Endometrium (tissue), 2 donors: ENCODE measurements around the gene L1CAM.
"Not testable (repeated sequence)": the region's sequence is repeated elsewhere in the genome, so short reads cannot be mapped to it uniquely, and the experiment has no call there.

Source experiments
- FAIRE-seq: peaks from 2 replicates; lab custom pipeline; 2012; peaks lifted over from hg19 to GRCh38; lab: Jason Lieb, UNC
- donor health status: control.
- donor health status: control.

Gene L1CAM

DNA sequence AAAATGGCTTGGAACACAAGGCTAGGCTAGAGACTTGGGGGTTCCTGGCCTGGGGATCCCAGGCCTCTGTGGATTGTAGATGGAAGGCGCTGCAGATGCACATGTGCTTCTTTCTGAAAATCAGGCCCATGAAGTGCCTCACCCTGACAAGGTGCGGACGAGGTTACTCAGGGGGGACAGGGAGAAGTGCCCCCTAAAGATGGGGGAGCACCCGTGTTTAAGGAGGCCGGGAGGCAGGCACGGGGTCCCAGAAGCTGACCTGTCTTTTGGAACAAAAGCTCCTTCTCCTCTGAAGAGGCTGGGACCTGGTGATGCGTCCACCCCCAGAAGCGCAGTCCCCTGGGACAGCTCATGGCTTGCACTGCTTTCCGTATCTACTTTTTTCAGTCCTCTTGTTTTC, 58.1 kb downstream of the L1CAM start:
- FAIRE-seq: no peak

DNA sequence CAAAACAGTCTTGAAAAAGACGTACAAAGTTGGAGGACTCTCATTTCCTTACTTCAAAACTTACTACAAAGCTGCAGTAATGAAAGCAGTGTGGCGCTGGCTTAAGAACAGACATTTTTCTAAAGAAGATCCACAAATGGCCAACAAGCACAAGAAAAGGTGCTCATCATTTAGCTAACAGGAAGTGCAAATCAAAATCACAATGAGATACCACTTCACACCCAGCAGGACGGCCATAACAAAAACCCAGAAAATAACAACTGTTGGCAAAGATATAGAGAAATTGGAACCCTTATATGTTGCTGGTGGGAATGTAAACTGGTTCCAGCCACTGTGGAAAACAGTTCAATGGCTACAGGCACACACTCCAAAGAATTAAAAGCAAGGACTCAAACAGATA, 59.0 kb downstream of the L1CAM start:
- no peak for FAIRE-seq

DNA sequence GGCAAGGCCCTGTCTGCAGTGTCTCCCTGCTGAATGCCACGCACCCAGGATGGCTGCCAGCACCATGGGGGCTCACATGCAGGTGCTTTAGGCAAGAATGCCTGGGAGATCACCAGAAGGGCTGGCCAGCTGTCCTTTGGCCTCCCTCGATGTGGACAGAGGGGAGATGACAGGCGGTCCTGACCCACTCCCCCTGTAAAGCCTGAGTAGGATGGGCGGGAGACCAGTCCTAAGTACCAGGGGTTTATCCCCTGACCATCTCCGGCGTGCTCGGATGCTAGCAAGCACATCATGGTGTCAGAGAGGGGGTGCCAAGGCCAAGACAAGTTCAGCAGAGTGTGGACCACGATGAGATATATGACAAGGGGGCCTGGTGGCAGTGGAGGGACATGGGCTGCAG, 60.9 kb downstream of the L1CAM start:
- no peak for FAIRE-seq

DNA sequence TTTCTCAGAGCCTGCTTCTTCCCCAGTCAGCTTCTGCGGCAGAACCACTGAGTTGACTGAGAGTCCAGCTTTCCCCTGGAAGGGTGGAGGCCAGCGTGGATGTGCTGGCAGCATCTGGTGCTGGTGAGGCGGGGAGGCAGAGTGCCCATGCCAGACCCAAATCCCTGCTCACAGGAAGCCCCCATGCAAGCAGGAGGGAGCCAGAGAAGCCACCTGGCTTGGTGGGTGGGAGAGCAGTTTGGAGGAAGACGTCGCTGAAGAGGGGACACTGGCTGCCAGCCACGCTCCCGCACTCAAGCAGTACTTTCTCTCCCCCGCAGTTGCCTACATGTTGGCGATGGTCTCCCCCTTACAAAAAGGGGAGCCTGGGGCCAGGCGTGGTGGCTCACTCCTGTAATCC, 61.6 kb downstream of the L1CAM start:
- FAIRE-seq: no peak

DNA sequence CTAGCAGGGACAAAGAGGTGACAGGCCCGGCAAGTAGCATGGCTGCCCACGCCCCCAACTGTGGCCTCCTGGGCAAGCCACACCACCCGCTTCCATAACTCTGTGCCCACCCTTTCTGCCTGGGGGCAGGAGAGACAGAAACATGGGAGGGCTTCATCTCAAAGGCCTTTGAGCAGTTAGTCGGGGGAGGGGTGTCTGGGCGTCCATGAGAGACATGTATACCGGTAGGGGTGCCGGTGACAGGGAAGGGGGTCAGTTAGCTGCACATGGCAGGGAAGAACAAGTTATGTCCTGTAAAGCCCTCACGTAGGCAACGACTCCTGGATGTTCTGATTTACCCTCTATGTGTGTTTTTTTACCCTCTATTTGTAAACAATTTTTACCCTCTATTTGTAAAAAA, 64.9 kb downstream of the L1CAM start:
- FAIRE-seq: no peak

DNA sequence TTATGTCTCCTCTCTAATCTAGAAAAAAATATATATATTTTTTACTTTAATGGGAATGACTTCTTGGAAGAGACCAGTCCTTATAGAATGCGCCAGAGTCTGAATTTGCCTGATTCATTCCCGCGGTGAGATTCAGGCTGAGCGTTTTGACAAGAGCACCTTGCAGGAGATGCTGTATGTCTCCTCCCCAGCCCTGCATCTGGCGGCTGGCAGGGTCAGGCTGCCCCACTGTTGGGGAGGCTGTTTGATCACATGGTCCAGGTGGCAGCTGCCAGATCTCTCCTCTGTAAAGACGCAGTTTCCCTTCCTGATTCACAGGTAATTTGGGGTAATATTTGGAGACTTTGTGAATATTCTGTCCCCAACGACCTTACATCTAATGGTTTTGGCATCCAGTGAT, 65.4 kb downstream of the L1CAM start:
- no peak for FAIRE-seq

DNA sequence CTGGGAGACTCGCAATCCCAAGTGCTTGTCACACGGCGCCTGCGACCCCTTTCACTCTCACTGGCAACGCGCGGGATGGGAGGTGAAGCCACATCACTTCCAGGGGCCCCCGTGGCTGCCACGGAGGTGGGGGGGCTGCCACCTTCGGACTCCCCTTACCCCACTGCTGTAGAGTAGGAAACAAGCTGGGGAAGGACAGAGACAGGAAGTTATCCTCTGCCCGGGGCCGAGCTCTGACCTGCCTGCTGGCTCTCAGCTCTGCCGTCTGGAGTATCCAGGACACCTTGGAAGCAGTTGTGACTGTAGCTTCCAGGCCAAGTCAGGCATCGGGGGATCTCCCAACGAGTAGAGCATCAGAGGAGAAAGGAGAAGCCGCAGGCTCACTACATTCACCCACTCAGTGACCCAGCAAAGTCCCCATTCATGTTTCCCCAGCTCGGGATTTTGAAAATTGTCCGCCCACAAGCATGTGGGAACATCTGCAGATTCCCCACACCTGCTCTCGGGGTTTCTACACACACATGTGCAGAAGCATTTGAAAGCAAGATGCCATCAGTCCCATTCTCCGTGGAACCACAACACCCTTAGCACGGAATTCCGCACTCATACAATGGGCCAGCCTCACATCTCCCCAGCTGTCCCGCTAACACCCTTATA, 66.5 kb downstream of the L1CAM start:
- FAIRE-seq: no peak

DNA sequence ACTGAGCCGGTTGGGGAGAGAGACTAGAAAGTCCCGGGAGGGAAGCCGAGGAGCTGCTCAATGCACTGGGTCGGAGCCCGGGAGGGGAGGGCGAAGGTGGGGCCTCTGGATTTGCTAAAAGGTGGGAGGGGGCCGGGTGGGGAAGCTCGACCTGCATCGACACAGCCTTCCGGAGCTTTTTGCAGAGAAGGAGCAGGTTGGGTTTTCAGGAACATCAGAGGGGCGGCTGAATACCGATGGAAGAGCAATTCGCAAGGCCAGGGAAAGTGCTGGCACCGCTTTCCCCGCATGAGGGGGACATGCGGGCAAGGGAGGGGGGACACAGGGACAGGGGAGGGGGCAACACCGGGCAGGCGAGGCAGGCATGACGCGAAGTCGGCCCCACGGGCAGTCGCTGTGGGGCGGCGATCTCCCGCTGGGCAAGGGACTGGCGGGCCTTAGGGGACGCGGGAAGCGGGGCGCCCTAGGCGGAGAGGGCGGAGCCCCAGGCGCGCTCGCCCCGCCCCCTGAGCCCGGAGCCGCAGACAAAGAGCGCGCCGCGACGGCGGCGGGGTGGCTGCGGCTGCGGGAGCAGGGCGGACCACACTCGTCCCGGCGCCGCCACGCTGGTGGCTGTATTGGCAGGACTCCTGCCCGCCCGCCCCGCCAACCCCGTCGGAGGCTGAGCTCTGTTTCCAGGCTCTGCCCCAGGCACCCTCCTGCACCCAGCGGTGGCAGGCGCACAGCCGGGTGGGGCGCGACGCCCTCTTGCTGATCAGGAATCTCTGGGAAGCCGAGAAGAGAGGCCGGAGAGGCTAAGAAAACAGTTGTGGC, 67.2 kb downstream of the L1CAM start:
- FAIRE-seq: no peak

DNA sequence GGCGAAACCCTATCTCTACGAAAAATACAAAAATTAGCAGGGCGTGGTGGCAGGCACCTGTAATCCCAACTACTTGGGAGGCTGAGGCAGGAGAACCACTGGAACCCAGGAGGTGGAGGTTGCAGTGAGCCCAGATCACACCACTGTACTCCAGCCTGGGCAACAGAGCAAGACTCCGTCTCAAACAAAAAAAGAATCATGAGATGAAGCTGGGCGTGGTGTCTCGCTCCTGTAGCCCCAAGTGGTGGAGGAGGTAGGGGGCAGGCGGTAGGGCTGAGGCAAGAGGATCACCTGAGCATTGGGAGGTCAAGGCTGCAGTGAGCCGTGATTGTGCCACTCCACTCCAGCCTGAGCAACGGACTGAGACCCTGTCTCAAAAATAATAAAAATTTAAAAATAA, 67.9 kb downstream of the L1CAM start:
- FAIRE-seq: not testable (repeated sequence)

DNA sequence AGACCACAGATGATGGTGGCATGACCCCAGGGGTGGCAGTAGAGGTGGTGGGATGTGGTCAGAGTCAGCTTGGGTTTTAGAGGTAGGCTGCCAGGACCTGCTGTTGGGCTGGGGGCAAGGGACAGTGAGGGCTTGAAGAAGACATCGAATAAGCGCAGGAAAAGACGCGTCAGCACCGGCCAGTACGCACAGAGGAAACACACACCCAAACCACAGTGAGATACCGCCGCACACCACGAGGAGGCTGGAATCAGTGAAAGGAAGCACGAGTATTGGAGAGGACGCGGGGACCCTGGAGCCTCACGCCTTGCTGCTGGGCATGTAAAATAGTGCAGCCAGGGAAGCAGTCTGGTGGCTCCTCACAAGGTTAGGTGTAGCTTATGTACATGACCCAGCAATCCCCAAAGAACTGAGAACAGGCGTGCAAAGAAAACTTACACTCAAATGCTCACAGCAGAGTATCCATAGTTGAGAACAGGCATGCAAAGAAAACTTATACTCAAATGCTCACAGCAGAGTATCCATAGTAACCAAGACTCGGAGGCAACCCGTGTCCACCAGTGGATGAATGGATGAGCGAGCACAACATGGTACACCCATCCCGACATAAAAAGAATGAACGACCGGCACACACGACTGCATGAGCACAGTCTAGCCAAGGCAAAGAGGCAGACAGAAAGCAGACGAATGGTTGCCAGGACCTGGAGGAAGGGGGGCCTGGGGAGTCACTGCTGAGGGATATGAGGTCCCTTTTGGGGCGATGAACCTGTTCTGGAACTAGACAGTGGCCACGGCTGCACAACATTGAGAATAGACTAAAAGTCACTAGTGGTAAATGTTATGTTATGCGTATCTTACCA, 68.9 kb downstream of the L1CAM start:
- no peak for FAIRE-seq

DNA sequence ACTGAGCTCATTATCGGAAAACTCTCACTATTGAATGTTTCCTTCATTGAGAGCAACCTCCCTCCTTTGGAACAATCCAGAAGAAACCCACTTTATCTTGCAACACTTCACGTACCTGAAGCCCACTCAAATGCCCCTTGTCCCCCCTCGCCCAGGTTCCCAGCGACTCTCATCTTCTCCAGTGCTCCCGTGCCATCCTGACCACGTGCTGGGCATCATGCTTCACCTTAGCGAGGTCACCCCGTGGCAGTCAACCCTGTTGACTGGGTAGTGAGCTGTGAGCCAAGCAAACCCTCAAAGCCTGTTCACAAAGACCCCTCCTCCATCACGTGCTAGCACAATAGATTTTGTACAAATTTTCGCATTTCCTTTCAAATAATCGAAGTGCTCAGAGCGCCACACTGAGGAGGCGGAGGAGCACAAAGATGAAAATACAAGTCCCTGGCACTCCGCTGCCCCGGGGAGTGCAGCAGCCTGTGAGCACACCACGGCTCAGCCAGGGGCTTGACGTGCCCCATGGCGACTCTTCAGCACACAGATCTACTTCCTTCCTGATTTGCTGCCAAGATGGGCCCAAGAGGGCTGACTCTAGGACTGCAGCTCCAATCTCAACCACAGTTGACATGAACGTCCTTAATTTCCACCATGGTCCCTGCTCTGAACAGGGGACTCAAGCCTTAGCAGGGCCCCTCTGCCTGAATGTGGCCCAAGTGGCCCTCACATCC, 71.2 kb downstream of the L1CAM start:
- FAIRE-seq: no peak

DNA sequence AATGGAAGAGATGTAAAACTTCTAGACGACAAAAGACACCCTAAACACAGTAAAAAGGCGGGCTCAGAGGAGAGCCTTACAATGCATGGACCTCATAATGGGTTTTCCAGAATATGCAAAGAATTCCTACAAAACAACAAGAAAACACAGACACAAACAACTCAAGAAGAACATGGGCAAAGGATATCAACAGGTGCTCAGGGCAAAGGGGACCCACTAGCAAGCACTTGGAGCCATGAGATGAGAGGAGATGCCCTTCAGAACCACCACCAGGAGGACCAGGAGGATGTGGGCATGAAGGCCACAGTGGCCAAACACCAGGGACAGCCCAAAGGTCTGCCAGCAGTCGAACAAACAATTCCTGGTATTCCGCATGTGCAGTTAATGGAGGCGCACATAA, 72.8 kb downstream of the L1CAM start:
- FAIRE-seq: no peak

DNA sequence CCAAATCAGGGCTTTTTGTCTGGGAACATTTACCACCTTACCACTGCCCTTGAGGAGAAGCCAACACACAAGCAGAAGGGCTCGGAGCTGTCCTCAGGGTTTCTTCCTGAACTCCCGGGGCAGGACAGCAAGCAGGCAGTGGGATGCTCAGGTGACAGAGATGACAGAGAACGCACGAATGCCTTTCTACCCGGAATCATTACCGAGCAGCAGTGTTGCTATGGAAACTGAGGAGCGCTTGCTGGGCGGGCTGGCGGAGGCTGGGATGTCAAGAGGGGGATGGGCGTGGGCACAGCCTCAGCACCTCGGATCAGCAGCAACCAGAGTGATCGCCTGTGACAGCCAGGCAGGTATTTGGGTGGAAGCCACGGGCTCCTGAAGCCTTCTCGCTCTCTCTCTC, 73.8 kb downstream of the L1CAM start:
- no peak for FAIRE-seq
